Measurements from ENCODE around the gene RNF157. TPM values are rescaled to one million over a fixed set of nuclear protein-coding genes. Genes with fewer than 3 reads are reported as not detected.

The RNF157 gene
- total and polyA plus RNA-seq, 2 of the 13 experiments (the other 11 are each of a cell fraction or from before 2014, with no cell fraction given), result 0.44 to 1.5 TPM

DNA sequence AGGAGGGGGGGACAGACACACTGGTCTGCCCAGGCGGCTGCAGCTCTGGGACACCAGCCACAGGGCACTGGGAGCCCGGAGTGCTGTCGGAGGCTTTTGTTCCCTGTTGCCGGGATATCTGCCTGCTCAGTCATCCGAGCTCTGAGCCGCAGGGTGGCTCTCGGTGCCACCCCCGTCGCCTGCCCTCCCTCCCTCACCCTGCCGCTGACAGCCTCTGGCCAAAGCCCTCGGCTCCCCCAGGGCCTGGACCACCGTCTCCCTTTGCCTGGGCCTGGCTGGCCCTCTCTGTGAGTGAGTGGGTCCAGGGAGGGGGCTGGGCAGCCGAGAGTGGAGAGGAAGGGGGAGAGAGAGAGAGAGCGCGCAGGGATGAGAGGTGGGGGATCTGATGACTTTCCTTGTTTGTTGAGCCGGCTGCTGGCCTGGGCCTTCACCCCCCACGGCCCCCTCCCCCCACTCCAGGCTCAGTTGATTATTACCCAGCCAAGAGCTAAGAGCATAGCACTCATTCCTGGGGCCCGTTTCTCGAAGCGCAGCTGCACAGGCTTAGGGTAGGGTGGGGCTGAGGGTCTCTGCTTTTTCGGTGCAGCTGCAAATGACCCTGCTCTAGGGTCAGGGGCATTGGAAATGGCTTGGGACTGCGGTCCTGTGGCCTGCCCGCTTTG, 101.9 kb downstream of the RNF157 start (continued):
- TF ChIP-seq, protein P1, sequence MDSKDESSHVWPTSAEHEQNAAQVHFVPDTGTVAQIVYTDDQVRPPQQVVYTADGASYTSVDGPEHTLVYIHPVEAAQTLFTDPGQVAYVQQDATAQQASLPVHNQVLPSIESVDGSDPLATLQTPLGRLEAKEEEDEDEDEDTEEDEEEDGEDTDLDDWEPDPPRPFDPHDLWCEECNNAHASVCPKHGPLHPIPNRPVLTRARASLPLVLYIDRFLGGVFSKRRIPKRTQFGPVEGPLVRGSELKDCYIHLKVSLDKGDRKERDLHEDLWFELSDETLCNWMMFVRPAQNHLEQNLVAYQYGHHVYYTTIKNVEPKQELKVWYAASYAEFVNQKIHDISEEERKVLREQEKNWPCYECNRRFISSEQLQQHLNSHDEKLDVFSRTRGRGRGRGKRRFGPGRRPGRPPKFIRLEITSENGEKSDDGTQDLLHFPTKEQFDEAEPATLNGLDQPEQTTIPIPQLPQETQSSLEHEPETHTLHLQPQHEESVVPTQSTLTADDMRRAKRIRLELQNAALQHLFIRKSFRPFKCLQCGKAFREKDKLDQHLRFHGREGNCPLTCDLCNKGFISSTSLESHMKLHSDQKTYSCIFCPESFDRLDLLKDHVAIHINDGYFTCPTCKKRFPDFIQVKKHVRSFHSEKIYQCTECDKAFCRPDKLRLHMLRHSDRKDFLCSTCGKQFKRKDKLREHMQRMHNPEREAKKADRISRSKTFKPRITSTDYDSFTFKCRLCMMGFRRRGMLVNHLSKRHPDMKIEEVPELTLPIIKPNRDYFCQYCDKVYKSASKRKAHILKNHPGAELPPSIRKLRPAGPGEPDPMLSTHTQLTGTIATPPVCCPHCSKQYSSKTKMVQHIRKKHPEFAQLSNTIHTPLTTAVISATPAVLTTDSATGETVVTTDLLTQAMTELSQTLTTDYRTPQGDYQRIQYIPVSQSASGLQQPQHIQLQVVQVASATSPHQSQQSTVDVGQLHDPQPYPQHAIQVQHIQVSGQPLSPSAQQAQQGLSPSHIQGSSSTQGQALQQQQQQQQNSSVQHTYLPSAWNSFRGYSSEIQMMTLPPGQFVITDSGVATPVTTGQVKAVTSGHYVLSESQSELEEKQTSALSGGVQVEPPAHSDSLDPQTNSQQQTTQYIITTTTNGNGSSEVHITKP (CRISPR knock-in tag; IDR thresholded peaks at IDR 0.05; ENCODE audit: low read depth), result 0 out of 2 replicates have a peak, but pooled peaks have one; percentile 21
- TF ChIP-seq ZNF17 (CRISPR knock-in tag; IDR thresholded peaks at IDR 0.05), result no peak
- no peak for TF ChIP-seq CEBPB (IDR thresholded peaks at IDR 0.05; ENCODE audit: borderline replicate concordance, low read depth, low read length)
- no peak for TF ChIP-seq KLF9 (CRISPR knock-in tag; IDR thresholded peaks at IDR 0.05; ENCODE audit: low read depth)
- TF ChIP-seq SMAD3 (CRISPR knock-in tag; IDR thresholded peaks at IDR 0.05), result no peak
- TF ChIP-seq ZNF446 (CRISPR knock-in tag; IDR thresholded peaks at IDR 0.05), result no peak
- 0 out of 2 replicates have a peak, but pooled peaks have one; percentile 19 for TF ChIP-seq ATF7-NPFF (CRISPR knock-in tag; IDR thresholded peaks at IDR 0.05; ENCODE audit: low read depth)
- TF ChIP-seq THYN1 (CRISPR knock-in tag; IDR thresholded peaks at IDR 0.05; ENCODE audit: borderline replicate concordance, low read depth), result no peak
- TF ChIP-seq KLF13 (CRISPR knock-in tag; IDR thresholded peaks at IDR 0.05), result no peak
- TF ChIP-seq REXO4 (CRISPR knock-in tag; IDR thresholded peaks at IDR 0.05; ENCODE audit: borderline replicate concordance), result no peak
- peak; percentile 25 for TF ChIP-seq ZNF776 (CRISPR knock-in tag; IDR thresholded peaks at IDR 0.05)
- TF ChIP-seq MZF1 (CRISPR knock-in tag; IDR thresholded peaks at IDR 0.05; ENCODE audit: borderline replicate concordance), result no peak
- no peak for TF ChIP-seq ZNF83 (CRISPR knock-in tag; IDR thresholded peaks at IDR 0.05; ENCODE audit: borderline replicate concordance)
- no peak for TF ChIP-seq KDM5A (IDR thresholded peaks at IDR 0.05; ENCODE audit: borderline replicate concordance, low read length)
- no peak; the same call in 1 of the 2 replicates for TF ChIP-seq ZNF619 (CRISPR knock-in tag; IDR thresholded peaks at IDR 0.05)
- peak; percentile 75 for TF ChIP-seq PPARG (CRISPR knock-in tag; conservative IDR thresholded peaks at IDR 0.05)
- peak; percentile 48 for TF ChIP-seq HHEX (CRISPR knock-in tag; IDR thresholded peaks at IDR 0.05)
- peak; percentile 14; the same call in 1 of the 2 replicates for TF ChIP-seq MEIS2 (CRISPR knock-in tag; IDR thresholded peaks at IDR 0.05)
- no peak for TF ChIP-seq ZNF652 (CRISPR knock-in tag; IDR thresholded peaks at IDR 0.05; ENCODE audit: borderline replicate concordance, low read depth)
- TF ChIP-seq, protein P2, sequence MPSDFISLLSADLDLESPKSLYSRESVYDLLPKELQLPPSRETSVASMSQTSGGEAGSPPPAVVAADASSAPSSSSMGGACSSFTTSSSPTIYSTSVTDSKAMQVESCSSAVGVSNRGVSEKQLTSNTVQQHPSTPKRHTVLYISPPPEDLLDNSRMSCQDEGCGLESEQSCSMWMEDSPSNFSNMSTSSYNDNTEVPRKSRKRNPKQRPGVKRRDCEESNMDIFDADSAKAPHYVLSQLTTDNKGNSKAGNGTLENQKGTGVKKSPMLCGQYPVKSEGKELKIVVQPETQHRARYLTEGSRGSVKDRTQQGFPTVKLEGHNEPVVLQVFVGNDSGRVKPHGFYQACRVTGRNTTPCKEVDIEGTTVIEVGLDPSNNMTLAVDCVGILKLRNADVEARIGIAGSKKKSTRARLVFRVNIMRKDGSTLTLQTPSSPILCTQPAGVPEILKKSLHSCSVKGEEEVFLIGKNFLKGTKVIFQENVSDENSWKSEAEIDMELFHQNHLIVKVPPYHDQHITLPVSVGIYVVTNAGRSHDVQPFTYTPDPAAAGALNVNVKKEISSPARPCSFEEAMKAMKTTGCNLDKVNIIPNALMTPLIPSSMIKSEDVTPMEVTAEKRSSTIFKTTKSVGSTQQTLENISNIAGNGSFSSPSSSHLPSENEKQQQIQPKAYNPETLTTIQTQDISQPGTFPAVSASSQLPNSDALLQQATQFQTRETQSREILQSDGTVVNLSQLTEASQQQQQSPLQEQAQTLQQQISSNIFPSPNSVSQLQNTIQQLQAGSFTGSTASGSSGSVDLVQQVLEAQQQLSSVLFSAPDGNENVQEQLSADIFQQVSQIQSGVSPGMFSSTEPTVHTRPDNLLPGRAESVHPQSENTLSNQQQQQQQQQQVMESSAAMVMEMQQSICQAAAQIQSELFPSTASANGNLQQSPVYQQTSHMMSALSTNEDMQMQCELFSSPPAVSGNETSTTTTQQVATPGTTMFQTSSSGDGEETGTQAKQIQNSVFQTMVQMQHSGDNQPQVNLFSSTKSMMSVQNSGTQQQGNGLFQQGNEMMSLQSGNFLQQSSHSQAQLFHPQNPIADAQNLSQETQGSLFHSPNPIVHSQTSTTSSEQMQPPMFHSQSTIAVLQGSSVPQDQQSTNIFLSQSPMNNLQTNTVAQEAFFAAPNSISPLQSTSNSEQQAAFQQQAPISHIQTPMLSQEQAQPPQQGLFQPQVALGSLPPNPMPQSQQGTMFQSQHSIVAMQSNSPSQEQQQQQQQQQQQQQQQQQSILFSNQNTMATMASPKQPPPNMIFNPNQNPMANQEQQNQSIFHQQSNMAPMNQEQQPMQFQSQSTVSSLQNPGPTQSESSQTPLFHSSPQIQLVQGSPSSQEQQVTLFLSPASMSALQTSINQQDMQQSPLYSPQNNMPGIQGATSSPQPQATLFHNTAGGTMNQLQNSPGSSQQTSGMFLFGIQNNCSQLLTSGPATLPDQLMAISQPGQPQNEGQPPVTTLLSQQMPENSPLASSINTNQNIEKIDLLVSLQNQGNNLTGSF (CRISPR knock-in tag; IDR thresholded peaks at IDR 0.05), result no peak
- TF ChIP-seq ZBTB7B (CRISPR knock-in tag; IDR thresholded peaks at IDR 0.05), result peak; percentile 95
- TF ChIP-seq HNF4A (CRISPR knock-in tag; IDR thresholded peaks at IDR 0.05), result peak; percentile 59
- TF ChIP-seq SMYD3 (CRISPR knock-in tag; IDR thresholded peaks at IDR 0.05), result no peak
